Measurements from ENCODE around the gene FSCN2. TPM values are rescaled to one million over a fixed set of nuclear protein-coding genes. Genes with fewer than 3 reads are reported as not detected.
A peak's percentile ranks its signal among the peaks of the same experiment; 100 is the strongest.

The FSCN2 gene
- polyA plus RNA-seq, 1 of the 3 experiments (the other 2 are of a cell fraction), result 2.1 TPM

DNA sequence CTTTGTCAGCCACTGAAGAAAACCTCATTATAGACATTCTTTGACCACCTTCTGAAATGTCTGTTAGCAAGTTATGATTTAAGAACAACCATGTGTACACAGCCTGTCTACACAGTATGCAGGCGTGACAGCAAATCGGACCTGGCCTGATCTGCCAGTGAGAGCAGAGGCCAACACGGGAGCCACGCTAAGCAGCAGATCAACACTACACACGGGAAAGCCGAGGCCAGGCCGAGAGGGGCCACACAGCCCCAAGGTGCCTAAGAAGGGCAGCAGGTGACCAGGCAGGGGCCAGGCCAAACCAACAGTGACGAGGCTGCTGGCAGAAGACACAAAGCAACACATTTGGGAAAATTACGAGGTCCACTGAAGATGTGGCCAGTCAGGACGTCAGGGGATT, 40.2 kb downstream of the FSCN2 start:
- Histone ChIP-seq H4K20me1 (ENCODE audit: insufficient read depth) (no peaks in the 10 kb centered on the region; the same call in 1 of the 2 replicates), H3K9me2 (no peaks in the 10 kb centered on the region), H3K4me2 (peak overlapping the region; percentile 81; the same call in 1 of the 2 replicates), H2AFZ (ENCODE audit: low read depth) (no peak overlapping the region), H3K79me2 (ENCODE audit: insufficient read depth) (peaks cover 47% of the 10 kb centered on the region), H3K4me3 (ENCODE audit: low read depth in 2 of 2, low read length in 1 of 2) (no peak overlapping the region), H3K4me1 (ENCODE audit: control insufficient read depth in 1 of 2, insufficient read depth in 2 of 2, low read depth in 1 of 2, low read length in 1 of 2) (peaks cover 30 to 33% of the 10 kb centered on the region in 2 experiments), H3K27me3 (ENCODE audit: insufficient read depth) (no peaks in the 10 kb centered on the region), H3K36me3 (replicated peaks in 1 of 2; ENCODE audit: control insufficient read depth in 1 of 2, insufficient read depth in 2 of 2, low read length in 1 of 2) (peaks cover 69 to 71% of the 10 kb centered on the region in 2 experiments), H3K9ac (no peak overlapping the region), H3F3A (replicated peaks; ENCODE audit: insufficient read depth) (peaks cover 48% of the 10 kb centered on the region), H3K27ac (ENCODE audit: low read depth in 2 of 2, low read length in 1 of 2) (peak overlapping the region; percentile 62 to 84), H3K9me3 (no peaks in the 10 kb centered on the region)
- DNase-seq, result no peak
- CTCF ChIA-PET, result interaction anchor here (1.3 to 3.2 kb wide), 7 partner anchors 8 to 315 kb away, joined by 3 to 14 read pairs (median 5); no protein-coding TSS in a partner anchor
- POLR2A ChIA-PET, result interaction anchor here (0.7 kb wide), 1 partner anchor 35 kb away, joined by 4 read pairs; no protein-coding TSS in a partner anchor
- TF ChIP-seq GATA2 (CRISPR knock-in tag; IDR thresholded peaks at IDR 0.05) (no peak), MEF2A (IDR thresholded peaks at IDR 0.05; ENCODE audit: borderline replicate concordance, low read depth) (no peak), GABPA (IDR thresholded peaks at IDR 0.05; ENCODE audit: low read depth) (no peak), POLR2AphosphoS5 (IDR thresholded peaks at IDR 0.05; ENCODE audit: low read depth, low read length) (no peak), TAF1 (IDR thresholded peaks at IDR 0.05; ENCODE audit: borderline replicate concordance, low read depth, low read length) (no peak), TEAD4 (IDR thresholded peaks at IDR 0.05; ENCODE audit: borderline replicate concordance, insufficient read depth) (no peak), NRF1 (IDR thresholded peaks at IDR 0.05; ENCODE audit: low read depth, low read length) (no peak)
- WGBS (ENCODE audit: low lambda C conversion rate), result 95% methylated on average over 10 of the region's 10 CpGs

DNA sequence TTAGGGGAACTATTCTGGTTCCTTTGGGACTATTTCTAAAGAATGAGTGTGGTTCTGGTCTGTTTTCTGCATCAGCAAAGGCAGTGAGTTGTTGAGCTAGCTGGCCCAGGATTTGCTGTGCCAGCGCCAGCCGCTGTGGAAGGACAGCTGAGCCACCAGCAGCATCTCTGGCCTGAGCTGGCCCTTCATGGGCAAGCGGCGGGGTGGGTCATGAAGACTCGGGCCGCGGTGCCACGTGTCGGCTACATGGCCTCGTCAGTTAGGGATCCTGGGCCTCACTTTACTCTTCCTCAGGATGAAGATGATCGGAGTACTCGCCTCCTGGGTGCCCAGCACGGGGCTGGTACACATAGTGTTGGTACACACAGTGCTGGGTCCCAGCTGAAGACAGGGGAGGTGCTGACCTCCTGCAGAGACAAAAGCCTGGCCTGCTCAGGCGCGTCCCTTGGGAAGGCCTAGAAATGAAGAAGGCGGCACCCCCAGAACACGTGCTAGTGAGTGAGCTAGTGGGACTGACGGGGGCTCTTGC, 41.9 kb downstream of the FSCN2 start:
- no peak overlapping the region for H3K9ac ChIP-seq
- H3F3A ChIP-seq (replicated peaks; ENCODE audit: insufficient read depth), result peaks cover 51% of the 10 kb centered on the region
- H3K9me3 ChIP-seq, result no peaks in the 10 kb centered on the region
- TF ChIP-seq SIN3A (IDR thresholded peaks at IDR 0.05; ENCODE audit: borderline replicate concordance, low read depth, low read length), result no peak
- TF ChIP-seq, protein P1, sequence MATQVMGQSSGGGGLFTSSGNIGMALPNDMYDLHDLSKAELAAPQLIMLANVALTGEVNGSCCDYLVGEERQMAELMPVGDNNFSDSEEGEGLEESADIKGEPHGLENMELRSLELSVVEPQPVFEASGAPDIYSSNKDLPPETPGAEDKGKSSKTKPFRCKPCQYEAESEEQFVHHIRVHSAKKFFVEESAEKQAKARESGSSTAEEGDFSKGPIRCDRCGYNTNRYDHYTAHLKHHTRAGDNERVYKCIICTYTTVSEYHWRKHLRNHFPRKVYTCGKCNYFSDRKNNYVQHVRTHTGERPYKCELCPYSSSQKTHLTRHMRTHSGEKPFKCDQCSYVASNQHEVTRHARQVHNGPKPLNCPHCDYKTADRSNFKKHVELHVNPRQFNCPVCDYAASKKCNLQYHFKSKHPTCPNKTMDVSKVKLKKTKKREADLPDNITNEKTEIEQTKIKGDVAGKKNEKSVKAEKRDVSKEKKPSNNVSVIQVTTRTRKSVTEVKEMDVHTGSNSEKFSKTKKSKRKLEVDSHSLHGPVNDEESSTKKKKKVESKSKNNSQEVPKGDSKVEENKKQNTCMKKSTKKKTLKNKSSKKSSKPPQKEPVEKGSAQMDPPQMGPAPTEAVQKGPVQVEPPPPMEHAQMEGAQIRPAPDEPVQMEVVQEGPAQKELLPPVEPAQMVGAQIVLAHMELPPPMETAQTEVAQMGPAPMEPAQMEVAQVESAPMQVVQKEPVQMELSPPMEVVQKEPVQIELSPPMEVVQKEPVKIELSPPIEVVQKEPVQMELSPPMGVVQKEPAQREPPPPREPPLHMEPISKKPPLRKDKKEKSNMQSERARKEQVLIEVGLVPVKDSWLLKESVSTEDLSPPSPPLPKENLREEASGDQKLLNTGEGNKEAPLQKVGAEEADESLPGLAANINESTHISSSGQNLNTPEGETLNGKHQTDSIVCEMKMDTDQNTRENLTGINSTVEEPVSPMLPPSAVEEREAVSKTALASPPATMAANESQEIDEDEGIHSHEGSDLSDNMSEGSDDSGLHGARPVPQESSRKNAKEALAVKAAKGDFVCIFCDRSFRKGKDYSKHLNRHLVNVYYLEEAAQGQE (IDR thresholded peaks at IDR 0.05; ENCODE audit: low read depth, low read length), result no peak
- no peak for TF ChIP-seq NFIC (IDR thresholded peaks at IDR 0.05; ENCODE audit: borderline replicate concordance)
- TF ChIP-seq, protein P2, sequence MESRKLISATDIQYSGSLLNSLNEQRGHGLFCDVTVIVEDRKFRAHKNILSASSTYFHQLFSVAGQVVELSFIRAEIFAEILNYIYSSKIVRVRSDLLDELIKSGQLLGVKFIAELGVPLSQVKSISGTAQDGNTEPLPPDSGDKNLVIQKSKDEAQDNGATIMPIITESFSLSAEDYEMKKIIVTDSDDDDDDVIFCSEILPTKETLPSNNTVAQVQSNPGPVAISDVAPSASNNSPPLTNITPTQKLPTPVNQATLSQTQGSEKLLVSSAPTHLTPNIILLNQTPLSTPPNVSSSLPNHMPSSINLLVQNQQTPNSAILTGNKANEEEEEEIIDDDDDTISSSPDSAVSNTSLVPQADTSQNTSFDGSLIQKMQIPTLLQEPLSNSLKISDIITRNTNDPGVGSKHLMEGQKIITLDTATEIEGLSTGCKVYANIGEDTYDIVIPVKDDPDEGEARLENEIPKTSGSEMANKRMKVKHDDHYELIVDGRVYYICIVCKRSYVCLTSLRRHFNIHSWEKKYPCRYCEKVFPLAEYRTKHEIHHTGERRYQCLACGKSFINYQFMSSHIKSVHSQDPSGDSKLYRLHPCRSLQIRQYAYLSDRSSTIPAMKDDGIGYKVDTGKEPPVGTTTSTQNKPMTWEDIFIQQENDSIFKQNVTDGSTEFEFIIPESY (IDR thresholded peaks at IDR 0.05; ENCODE audit: borderline replicate concordance, low read depth), result no peak
- TF ChIP-seq EZH2phosphoT487 (IDR thresholded peaks at IDR 0.05; ENCODE audit: borderline replicate concordance, low read depth), result no peak
- TF ChIP-seq, protein P3, sequence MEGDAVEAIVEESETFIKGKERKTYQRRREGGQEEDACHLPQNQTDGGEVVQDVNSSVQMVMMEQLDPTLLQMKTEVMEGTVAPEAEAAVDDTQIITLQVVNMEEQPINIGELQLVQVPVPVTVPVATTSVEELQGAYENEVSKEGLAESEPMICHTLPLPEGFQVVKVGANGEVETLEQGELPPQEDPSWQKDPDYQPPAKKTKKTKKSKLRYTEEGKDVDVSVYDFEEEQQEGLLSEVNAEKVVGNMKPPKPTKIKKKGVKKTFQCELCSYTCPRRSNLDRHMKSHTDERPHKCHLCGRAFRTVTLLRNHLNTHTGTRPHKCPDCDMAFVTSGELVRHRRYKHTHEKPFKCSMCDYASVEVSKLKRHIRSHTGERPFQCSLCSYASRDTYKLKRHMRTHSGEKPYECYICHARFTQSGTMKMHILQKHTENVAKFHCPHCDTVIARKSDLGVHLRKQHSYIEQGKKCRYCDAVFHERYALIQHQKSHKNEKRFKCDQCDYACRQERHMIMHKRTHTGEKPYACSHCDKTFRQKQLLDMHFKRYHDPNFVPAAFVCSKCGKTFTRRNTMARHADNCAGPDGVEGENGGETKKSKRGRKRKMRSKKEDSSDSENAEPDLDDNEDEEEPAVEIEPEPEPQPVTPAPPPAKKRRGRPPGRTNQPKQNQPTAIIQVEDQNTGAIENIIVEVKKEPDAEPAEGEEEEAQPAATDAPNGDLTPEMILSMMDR (IDR thresholded peaks at IDR 0.05), result no peak
- TF ChIP-seq, protein P4, sequence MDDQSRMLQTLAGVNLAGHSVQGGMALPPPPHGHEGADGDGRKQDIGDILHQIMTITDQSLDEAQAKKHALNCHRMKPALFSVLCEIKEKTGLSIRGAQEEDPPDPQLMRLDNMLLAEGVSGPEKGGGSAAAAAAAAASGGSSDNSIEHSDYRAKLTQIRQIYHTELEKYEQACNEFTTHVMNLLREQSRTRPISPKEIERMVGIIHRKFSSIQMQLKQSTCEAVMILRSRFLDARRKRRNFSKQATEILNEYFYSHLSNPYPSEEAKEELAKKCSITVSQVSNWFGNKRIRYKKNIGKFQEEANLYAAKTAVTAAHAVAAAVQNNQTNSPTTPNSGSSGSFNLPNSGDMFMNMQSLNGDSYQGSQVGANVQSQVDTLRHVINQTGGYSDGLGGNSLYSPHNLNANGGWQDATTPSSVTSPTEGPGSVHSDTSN (IDR thresholded peaks at IDR 0.05), result no peak
- TF ChIP-seq SMC3 (IDR thresholded peaks at IDR 0.05; ENCODE audit: low read depth, low read length), result no peak
- no peak for TF ChIP-seq RXRA (IDR thresholded peaks at IDR 0.05; ENCODE audit: borderline replicate concordance, low read depth)
- TF ChIP-seq GATA2 (CRISPR knock-in tag; IDR thresholded peaks at IDR 0.05), result no peak
- no peak overlapping the region for H3K4me3 ChIP-seq (ENCODE audit: low read depth in 2 of 2, low read length in 1 of 2)
- H3K36me3 ChIP-seq (replicated peaks in 1 of 2; ENCODE audit: control insufficient read depth in 1 of 2, insufficient read depth in 2 of 2, low read length in 1 of 2), result peaks cover 66 to 71% of the 10 kb centered on the region in 2 experiments
- no peaks in the 10 kb centered on the region for H3K9me2 ChIP-seq
- CTCF ChIA-PET, result interaction anchor here (1.2 to 3.2 kb wide), 3 partner anchors 31 to 85 kb away, joined by 3 to 14 read pairs (median 7); no protein-coding TSS in a partner anchor
- H3K4me1 ChIP-seq (ENCODE audit: control insufficient read depth in 1 of 2, insufficient read depth in 2 of 2, low read depth in 1 of 2, low read length in 1 of 2), result peaks cover 42 to 44% of the 10 kb centered on the region in 2 experiments
- H3K4me2 ChIP-seq, result no peak overlapping the region
- no peak overlapping the region for H3K27ac ChIP-seq (ENCODE audit: low read depth in 2 of 2, low read length in 1 of 2)
- H4K20me1 ChIP-seq (ENCODE audit: insufficient read depth), result no peaks in the 10 kb centered on the region; the same call in 1 of the 2 replicates
- DNase-seq, result no peak
- POLR2A ChIA-PET, result no interaction called here
- H2AFZ ChIP-seq (ENCODE audit: low read depth), result no peak overlapping the region
- peaks cover 48% of the 10 kb centered on the region for H3K79me2 ChIP-seq (ENCODE audit: insufficient read depth)
- 96% methylated on average over 17 of the region's 18 CpGs for WGBS (ENCODE audit: low lambda C conversion rate)
- H3K27me3 ChIP-seq (ENCODE audit: insufficient read depth), result no peaks in the 10 kb centered on the region

Measured in SK-N-SH (cell line).